KMS-11 (cell line): Measurements from ENCODE around the gene UGT1A7.

Experiments
- H2AFZ ChIP-seq: fragments of 200-600 bp; sonication (generic); 2 replicates; pipeline ENCODE4 v1.6.1; 2016; ENCODE audit warnings: antibody characterized with exemption, mixed run types, low read depth
- H3K27ac ChIP-seq: fragments of 200-600 bp; sonication (generic); 2 replicates; pipeline ENCODE4 v1.6.1; 2016; ENCODE audit warnings: mild to moderate bottlenecking, mixed run types
- H3K27me3 ChIP-seq: fragments of 200-600 bp; sonication (generic); 2 replicates; pipeline ENCODE4 v1.6.1; 2017; ENCODE audit warnings: mild to moderate bottlenecking, low read depth, mixed run types, moderate library complexity; ENCODE audit not compliant: insufficient read depth
- H3K36me3 ChIP-seq: fragments of 200-600 bp; sonication (generic); 2 replicates; pipeline ENCODE4 v1.6.1; 2017; ENCODE audit warnings: mild to moderate bottlenecking, mixed run types; ENCODE audit not compliant: insufficient read depth
- H3K4me1 ChIP-seq: fragments of 200-600 bp; sonication (generic); 2 replicates; pipeline ENCODE4 v1.6.1; 2016; ENCODE audit warnings: mild to moderate bottlenecking, low read depth, mixed run types; ENCODE audit not compliant: poor library complexity, severe bottlenecking
- H3K4me2 ChIP-seq: fragments of 200-600 bp; sonication (generic); 2 replicates; pipeline ENCODE4 v1.7.0; 2016; ENCODE audit warnings: mild to moderate bottlenecking, mixed run types
- H3K4me3 ChIP-seq: fragments of 200-600 bp; sonication (generic); IDR thresholded peaks from 2 replicates; pipeline ENCODE4 v1.6.1; 2017; ENCODE audit warnings: low read depth, low read length, mixed read lengths; ENCODE audit not compliant: insufficient read depth
- H3K79me2 ChIP-seq: fragments of 200-600 bp; sonication (generic); 2 replicates; pipeline ENCODE4 v1.6.1; 2016; ENCODE audit warnings: low read depth, mixed run types; ENCODE audit not compliant: insufficient read depth
- H3K9ac ChIP-seq: fragments of 200-600 bp; sonication (generic); 2 replicates; pipeline ENCODE4 v1.6.1; 2016; ENCODE audit warnings: mild to moderate bottlenecking, mixed run types
- H4K20me1 ChIP-seq: fragments of 200-600 bp; sonication (generic); 2 replicates; pipeline ENCODE4 v1.6.1; 2016; ENCODE audit warnings: mild to moderate bottlenecking, mixed run types; ENCODE audit not compliant: insufficient read depth
- TF ChIP-seq, protein P1 (sequence below): fragments of 200-600 bp; sonication (generic); conservative IDR thresholded peaks from 2 replicates; pipeline ENCODE4 v1.6.1; 2017; ENCODE audit warnings: low read depth, mild to moderate bottlenecking, antibody characterized with exemption, low read length, moderate library complexity, mixed read lengths

The UGT1A7 gene

DNA sequence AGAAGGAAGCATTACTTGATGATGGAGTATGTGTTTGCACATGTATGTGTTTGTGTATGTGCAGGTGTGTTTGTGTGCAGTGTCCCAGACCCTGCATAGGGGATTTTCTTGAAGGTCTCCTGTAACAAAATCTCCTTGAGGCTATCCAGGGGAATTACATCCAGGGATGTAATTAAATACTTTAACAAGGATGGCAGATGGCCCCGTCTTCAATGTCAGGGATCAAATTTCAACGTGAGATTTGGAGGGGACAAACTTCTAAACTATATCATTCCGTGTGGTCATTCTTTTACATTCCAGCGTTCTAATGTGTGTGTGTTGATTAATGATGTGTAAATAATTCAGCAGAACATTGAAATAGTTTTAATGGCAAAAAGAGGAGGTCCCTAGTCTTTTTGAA is 6.7 kb upstream of the UGT1A7 start:
- no peak overlapping the region for H3K27ac ChIP-seq
- no peak overlapping the region for H3K4me2 ChIP-seq
- no peaks in the 10 kb centered on the region for H3K36me3 ChIP-seq
- TF ChIP-seq, protein P1, sequence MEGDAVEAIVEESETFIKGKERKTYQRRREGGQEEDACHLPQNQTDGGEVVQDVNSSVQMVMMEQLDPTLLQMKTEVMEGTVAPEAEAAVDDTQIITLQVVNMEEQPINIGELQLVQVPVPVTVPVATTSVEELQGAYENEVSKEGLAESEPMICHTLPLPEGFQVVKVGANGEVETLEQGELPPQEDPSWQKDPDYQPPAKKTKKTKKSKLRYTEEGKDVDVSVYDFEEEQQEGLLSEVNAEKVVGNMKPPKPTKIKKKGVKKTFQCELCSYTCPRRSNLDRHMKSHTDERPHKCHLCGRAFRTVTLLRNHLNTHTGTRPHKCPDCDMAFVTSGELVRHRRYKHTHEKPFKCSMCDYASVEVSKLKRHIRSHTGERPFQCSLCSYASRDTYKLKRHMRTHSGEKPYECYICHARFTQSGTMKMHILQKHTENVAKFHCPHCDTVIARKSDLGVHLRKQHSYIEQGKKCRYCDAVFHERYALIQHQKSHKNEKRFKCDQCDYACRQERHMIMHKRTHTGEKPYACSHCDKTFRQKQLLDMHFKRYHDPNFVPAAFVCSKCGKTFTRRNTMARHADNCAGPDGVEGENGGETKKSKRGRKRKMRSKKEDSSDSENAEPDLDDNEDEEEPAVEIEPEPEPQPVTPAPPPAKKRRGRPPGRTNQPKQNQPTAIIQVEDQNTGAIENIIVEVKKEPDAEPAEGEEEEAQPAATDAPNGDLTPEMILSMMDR: no peak
- H2AFZ ChIP-seq: no peak overlapping the region
- no peaks in the 10 kb centered on the region for H3K27me3 ChIP-seq
- no peaks in the 10 kb centered on the region for H3K4me1 ChIP-seq
- H4K20me1 ChIP-seq: no peaks in the 10 kb centered on the region
- H3K9ac ChIP-seq: no peak overlapping the region
- H3K79me2 ChIP-seq: no peaks in the 10 kb centered on the region
- no peak overlapping the region for H3K4me3 ChIP-seq

GRCh38 chr2:233676046-233676445 is 5.7 kb upstream of the UGT1A7 start:
- H4K20me1 ChIP-seq: no peaks in the 10 kb centered on the region
- H3K9ac ChIP-seq: no peak overlapping the region
- no peaks in the 10 kb centered on the region for H3K36me3 ChIP-seq
- H3K4me2 ChIP-seq: no peak overlapping the region
- H3K4me3 ChIP-seq: no peak overlapping the region
- H3K79me2 ChIP-seq: no peaks in the 10 kb centered on the region
- no peak overlapping the region for H2AFZ ChIP-seq
- H3K27me3 ChIP-seq: no peaks in the 10 kb centered on the region
- TF ChIP-seq, protein P1: no peak
- H3K27ac ChIP-seq: no peak overlapping the region
- H3K4me1 ChIP-seq: no peaks in the 10 kb centered on the region

DNA sequence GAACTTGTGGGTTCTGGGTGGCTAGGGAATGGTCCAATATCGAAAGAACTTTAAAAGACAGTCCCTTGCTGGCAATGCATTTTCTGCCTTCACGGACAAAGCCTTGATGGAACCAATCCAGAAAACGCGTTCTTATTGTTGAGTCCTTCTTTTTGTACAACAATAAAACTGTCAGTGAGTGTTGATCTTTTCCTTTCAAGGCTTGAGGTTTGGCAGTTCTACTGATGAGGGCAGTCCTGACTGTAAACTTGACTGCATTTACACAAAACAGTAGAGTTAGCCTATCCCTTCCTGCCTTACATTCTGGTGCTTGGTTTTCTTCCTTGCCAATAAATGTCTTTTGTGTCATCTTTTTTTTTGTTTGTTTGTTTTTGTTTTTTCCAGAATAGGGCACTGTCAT is 2.5 kb upstream of the UGT1A7 start:
- no peak overlapping the region for H2AFZ ChIP-seq
- H3K27ac ChIP-seq: no peak overlapping the region
- H3K4me1 ChIP-seq: no peaks in the 10 kb centered on the region
- no peak overlapping the region for H3K9ac ChIP-seq
- H4K20me1 ChIP-seq: no peaks in the 10 kb centered on the region
- H3K4me2 ChIP-seq: no peak overlapping the region
- TF ChIP-seq, protein P1: no peak
- no peaks in the 10 kb centered on the region for H3K36me3 ChIP-seq
- H3K79me2 ChIP-seq: no peaks in the 10 kb centered on the region
- H3K4me3 ChIP-seq: no peak overlapping the region
- H3K27me3 ChIP-seq: no peaks in the 10 kb centered on the region

DNA sequence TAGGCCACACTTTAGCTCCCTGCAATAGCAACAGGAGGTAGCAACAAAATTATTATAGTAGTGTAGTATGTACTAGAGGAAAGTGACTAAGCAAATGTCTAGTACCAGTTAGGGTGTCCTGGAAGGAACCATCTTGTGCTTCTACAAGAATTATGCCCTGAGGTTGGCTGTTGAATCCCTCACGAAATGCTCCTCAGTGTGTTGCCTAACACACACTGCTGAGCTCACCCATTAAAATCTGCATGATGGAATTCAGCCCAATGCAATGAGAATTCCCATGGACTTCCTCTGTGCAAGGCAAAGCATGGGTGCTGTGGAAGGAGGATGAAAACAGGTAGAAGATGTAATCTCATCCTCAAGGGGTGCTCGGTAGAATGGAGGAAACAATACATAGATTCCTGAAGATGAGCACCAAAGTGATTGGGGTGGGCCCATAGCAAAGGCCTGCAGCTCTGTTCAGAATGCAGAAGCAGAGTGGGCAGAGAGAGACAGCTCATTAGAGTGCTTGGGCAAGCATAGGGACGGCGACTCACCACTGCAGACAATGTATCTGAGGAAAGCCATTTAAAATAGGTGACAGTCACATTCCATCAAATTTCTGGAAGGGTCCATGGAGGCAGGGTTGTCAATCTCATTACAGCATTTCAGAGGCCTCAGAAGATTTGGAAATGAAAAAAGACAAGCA is 1.2 kb upstream of the UGT1A7 start:
- Histone ChIP-seq H3K27ac (no peak overlapping the region), H3K4me3 (no peak overlapping the region), H4K20me1 (no peaks in the 10 kb centered on the region), H2AFZ (no peak overlapping the region), H3K9ac (no peak overlapping the region), H3K79me2 (no peaks in the 10 kb centered on the region), H3K4me2 (no peak overlapping the region), H3K36me3 (no peaks in the 10 kb centered on the region), H3K4me1 (no peaks in the 10 kb centered on the region), H3K27me3 (no peaks in the 10 kb centered on the region; the same call in 1 of the 2 replicates)
- TF ChIP-seq, protein P1: no peak
